CD14-positive monocyte (primary cell): ENCODE results near the gene TBCD. TPM values are rescaled to one million over a fixed set of nuclear protein-coding genes. Genes with fewer than 3 reads are reported as not detected.

Experiments
- DNase-seq, 3 donors: peaks; one replicate each; pipeline ENCODE4 v3.0.0-alpha.2; 2011 to 2022
- H2AFZ ChIP-seq: 2 replicates; pipeline ENCODE4 v1.6.0; 2012; ENCODE audit warnings: mild to moderate bottlenecking, low read depth, low read length, inconsistent platforms; ENCODE audit not compliant: insufficient read depth, poor library complexity, severe bottlenecking
- H3K27ac ChIP-seq, 2 donors: 1 replicate in 1 of 2; 2 replicates in 1 of 2; pipeline ENCODE4 v1.5.1; 2012 to 2013; ENCODE audit warnings: low read length in 2 of 2, control low read depth in 1 of 2, inconsistent platforms in 1 of 2, low read depth in 1 of 2, mild to moderate bottlenecking in 1 of 2
- H3K27me3 ChIP-seq, 2 donors: one replicate each; pipeline versions ENCODE4 v1.6.0 to v1.6.1; 2011 to 2013; ENCODE audit warnings: low read length in 2 of 2; ENCODE audit not compliant: control insufficient read depth in 2 of 2, insufficient read depth in 2 of 2
- H3K36me3 ChIP-seq, 2 donors: replicated peaks in 1 of 2; 1 replicate in 1 of 2; 2 replicates in 1 of 2; pipeline versions ENCODE4 v1.5.1 to v1.6.1; 2012 to 2013; ENCODE audit warnings: low read length in 2 of 2, control low read depth in 1 of 2, inconsistent platforms in 1 of 2, mild to moderate bottlenecking in 1 of 2; ENCODE audit not compliant: insufficient read depth in 2 of 2, control insufficient read depth in 1 of 2
- H3K4me1 ChIP-seq, 2 donors: 1 replicate in 1 of 2; 2 replicates in 1 of 2; pipeline versions ENCODE4 v1.5.1 to v1.6.1; 2012 to 2013; ENCODE audit warnings: low read length in 2 of 2, control low read depth in 1 of 2, inconsistent platforms in 1 of 2, mild to moderate bottlenecking in 1 of 2, moderate library complexity in 1 of 2; ENCODE audit not compliant: insufficient read depth in 2 of 2, control insufficient read depth in 1 of 2
- H3K4me2 ChIP-seq: replicated peaks from 2 replicates; pipeline ENCODE3; 2012; ENCODE audit warnings: low read length, moderate library complexity, mild to moderate bottlenecking; ENCODE audit not compliant: poor library complexity, severe bottlenecking; ENCODE audit errors: extremely low read depth
- H3K4me3 ChIP-seq, 3 experiments: fragments of 200-600 bp in 1 of 3; sonication (generic) in 1 of 3; replicated peaks in 1 of 3; 1 replicate in 2 of 3; 2 replicates in 1 of 3; pipeline ENCODE4 v1.5.1; 2011 to 2013; ENCODE audit warnings: low read length in 3 of 3, mild to moderate bottlenecking in 3 of 3, control low read depth in 2 of 3, low read depth in 2 of 3, inconsistent platforms in 1 of 3, moderate library complexity in 1 of 3
- H3K79me2 ChIP-seq: 2 replicates; pipeline ENCODE4 v1.6.0; 2012; ENCODE audit warnings: mild to moderate bottlenecking, control low read depth, inconsistent platforms, low read length, moderate library complexity; ENCODE audit not compliant: insufficient read depth
- H3K9ac ChIP-seq: 2 replicates; pipeline ENCODE4 v1.6.0; 2017; ENCODE audit warnings: low read length, mild to moderate bottlenecking; ENCODE audit not compliant: insufficient read depth, poor library complexity, severe bottlenecking
- H3K9me3 ChIP-seq, 2 donors: replicated peaks in 1 of 2; 1 replicate in 1 of 2; 2 replicates in 1 of 2; pipeline versions ENCODE4 v1.5.1 to v1.6.1; 2012 to 2013; ENCODE audit warnings: low read length in 2 of 2, control low read depth in 1 of 2; ENCODE audit not compliant: control insufficient read depth in 1 of 2, insufficient read depth in 1 of 2
- H4K20me1 ChIP-seq: 2 replicates; pipeline ENCODE4 v1.6.0; 2012; ENCODE audit warnings: mild to moderate bottlenecking, low read length, control low read depth, moderate library complexity; ENCODE audit not compliant: insufficient read depth
- H3K27ac Mint-ChIP-seq, 7 donors: one replicate each; pipeline ENCODE4 v1.8.0; 2020; ENCODE audit warnings: mild to moderate bottlenecking in 7 of 7, mixed read lengths in 7 of 7, moderate library complexity in 6 of 7, inconsistent platforms in 2 of 7
- H3K27me3 Mint-ChIP-seq, 3 donors: one replicate each; pipeline ENCODE4 v1.8.0; 2021 to 2022; ENCODE audit warnings: low read depth in 3 of 3, mild to moderate bottlenecking in 3 of 3, mixed read lengths in 3 of 3, moderate library complexity in 3 of 3, inconsistent platforms in 1 of 3
- H3K36me3 Mint-ChIP-seq, 2 donors: one replicate each; pipeline ENCODE4 v1.8.0; 2020; ENCODE audit warnings: mixed read lengths in 2 of 2, inconsistent platforms in 1 of 2, mild to moderate bottlenecking in 1 of 2
- H3K4me1 Mint-ChIP-seq: one replicate; pipeline ENCODE4 v1.8.0; 2020; ENCODE audit warnings: mild to moderate bottlenecking, mixed read lengths
- H3K4me3 Mint-ChIP-seq, 2 donors: one replicate each; pipeline ENCODE4 v1.8.0; 2020; ENCODE audit warnings: mild to moderate bottlenecking in 2 of 2, mixed read lengths in 2 of 2, moderate library complexity in 1 of 2
- H3K9me3 Mint-ChIP-seq, 7 donors: one replicate each; pipeline ENCODE4 v1.8.0; 2020 to 2022; ENCODE audit warnings: mixed read lengths in 7 of 7, mild to moderate bottlenecking in 6 of 7, moderate library complexity in 6 of 7, inconsistent platforms in 2 of 7
- CTCF ChIP-seq: fragments of 200-600 bp; IDR thresholded peaks from one replicate; pipeline ENCODE4 v1.8.0; 2022; ENCODE audit warnings: antibody characterized with exemption, mild to moderate bottlenecking
- WGBS: methylation state at CpG from one replicate; pipeline ENCODE4 v1.1.5; 2013; ENCODE audit warnings: missing lambda C conversion rate; ENCODE audit not compliant: insufficient coverage; 5-methylcytosine and 5-hydroxymethylcytosine counted together
- intact Hi-C, 2 donors: fragments of 100-400 bp; cut with micrococcal nuclease; formaldehyde crosslinking; loops; one replicate each; pipeline versions ENCODE4 v1.15.0 to v1.15.1; 2023
- polyA plus RNA-seq, 3 donors: library from polyadenylated mRNA; depleted of rRNA in 1 of 3; unstranded in 2 of 3; stranded (reverse) in 1 of 3; fragments of 300-500 nt in 2 of 3; fragments of >200 nt in 1 of 3; fragmentation: Illumina TruSeq in 2 of 3; gene quantifications; 1 replicate in 2 of 3; 2 replicates in 1 of 3; pipeline ENCODE4 v1.2.3, GENCODE V29; 2012 to 2021

TBCD gene
- polyA plus RNA-seq, 3 donors = 54.7 to 74.0 (median 66.6) TPM

GRCh38 chr17:82703036-82703745 is 48.7 kb upstream of the TBCD start:
- Histone ChIP-seq H3K9ac (no peak overlapping the region), H3K79me2 (no peaks in the 10 kb centered on the region), H3K27ac (no peak overlapping the region), H3K4me3 (no peak overlapping the region), H4K20me1 (no peaks in the 10 kb centered on the region), H3K36me3 (no peaks in the 10 kb centered on the region), H3K27me3 (peaks cover 0 to 7% of the 10 kb centered on the region in 2 donors), H3K4me2 (no peak overlapping the region), H3K9me3 (no peaks in the 10 kb centered on the region), H3K4me1 (peaks cover 5 to 9% of the 10 kb centered on the region in 2 donors), H2AFZ (no peak overlapping the region)
- intact Hi-C loops = no loop called here
- no peak overlapping the region for H3K4me3 Mint-ChIP-seq
- no peak overlapping the region for H3K27ac Mint-ChIP-seq
- H3K9me3 Mint-ChIP-seq = peaks cover 0 to 4% (median 0%) of the 10 kb centered on the region in 7 donors
- TF ChIP-seq CTCF = no peak
- H3K27me3 Mint-ChIP-seq = peaks cover 0 to 6% (median 4%) of the 10 kb centered on the region in 3 donors
- no peak for DNase-seq
- H3K4me1 Mint-ChIP-seq = peaks cover 8% of the 10 kb centered on the region
- whole genome bisulfite sequencing = 86% methylated on average over 20 of the region's 26 CpGs
- H3K36me3 Mint-ChIP-seq = no peaks in the 10 kb centered on the region

GRCh38 chr17:82703935-82704865 is 47.7 kb upstream of the TBCD start:
- H3K4me2 ChIP-seq = no peak overlapping the region
- no peaks in the 10 kb centered on the region for H3K9me3 ChIP-seq
- H3K9me3 Mint-ChIP-seq = peaks cover 0 to 4% (median 0%) of the 10 kb centered on the region in 7 donors
- peaks cover 0 to 5% (median 4%) of the 10 kb centered on the region in 3 donors for H3K27me3 Mint-ChIP-seq
- no peaks in the 10 kb centered on the region for H4K20me1 ChIP-seq
- intact Hi-C loops = no loop called here
- peaks cover 2 to 5% of the 10 kb centered on the region in 2 donors for H3K4me1 ChIP-seq
- no peak overlapping the region for H3K27ac ChIP-seq
- H3K27ac Mint-ChIP-seq = no peak overlapping the region
- no peak for TF ChIP-seq CTCF
- H3K9ac ChIP-seq = no peak overlapping the region
- peaks cover 6% of the 10 kb centered on the region for H3K4me1 Mint-ChIP-seq
- peaks cover 0 to 6% of the 10 kb centered on the region in 2 donors for H3K27me3 ChIP-seq
- no peak overlapping the region for H3K4me3 Mint-ChIP-seq
- H3K36me3 Mint-ChIP-seq = no peaks in the 10 kb centered on the region
- no peak overlapping the region for H2AFZ ChIP-seq
- no peaks in the 10 kb centered on the region for H3K36me3 ChIP-seq
- H3K79me2 ChIP-seq = no peaks in the 10 kb centered on the region
- H3K4me3 ChIP-seq = no peak overlapping the region
- no peak for DNase-seq
- 89% methylated on average over 33 of the region's 38 CpGs for WGBS
